Natural killer cell (primary cell): ENCODE results near the gene STARD8. TPM values are rescaled to one million over a fixed set of nuclear protein-coding genes. Genes with fewer than 3 reads are reported as not detected.
A peak's percentile ranks its signal among the peaks of the same experiment; 100 is the strongest.

Source experiments
- ATAC-seq, 3 donors: fragments of 150-1000 bp in 2 of 3; fragments of 200-7000 bp in 1 of 3; cut with Tn5 transposase; 1 replicate in 1 of 3; 2 replicates in 2 of 3; pipeline ENCODE4 v1.10.0; 2021; ENCODE audit warnings: mild to moderate bottlenecking in 2 of 3, moderate library complexity in 2 of 3
- DNase-seq, 2 donors: peaks; one replicate each; pipeline versions ENCODE4 v3.0.0 to v3.0.0-alpha.2; 2013 to 2021; ENCODE audit warnings: mixed read lengths in 1 of 2
- H3K27ac ChIP-seq: one replicate; pipeline ENCODE4 v1.5.1; 2013; ENCODE audit warnings: mild to moderate bottlenecking, low read length
- H3K27me3 ChIP-seq: one replicate; pipeline ENCODE4 v1.6.1; 2013; ENCODE audit warnings: low read length; ENCODE audit not compliant: control insufficient read depth, insufficient read depth
- H3K36me3 ChIP-seq: one replicate; pipeline ENCODE4 v1.6.1; 2013; ENCODE audit warnings: low read length; ENCODE audit not compliant: control insufficient read depth, insufficient read depth
- H3K4me1 ChIP-seq: one replicate; pipeline ENCODE4 v1.6.1; 2013; ENCODE audit warnings: low read length; ENCODE audit not compliant: control insufficient read depth, insufficient read depth
- H3K4me3 ChIP-seq: one replicate; pipeline ENCODE4 v1.5.1; 2013; ENCODE audit warnings: low read length
- H3K9me3 ChIP-seq: one replicate; pipeline ENCODE4 v1.6.1; 2013; ENCODE audit warnings: low read length; ENCODE audit not compliant: control insufficient read depth, insufficient read depth
- H3K27ac Mint-ChIP-seq, 2 donors: one replicate each; pipeline ENCODE4 v1.8.0; 2022; ENCODE audit warnings: mild to moderate bottlenecking in 2 of 2, mixed read lengths in 2 of 2, moderate library complexity in 1 of 2
- H3K27me3 Mint-ChIP-seq, 2 donors: one replicate each; pipeline ENCODE4 v1.8.0; 2022; ENCODE audit warnings: low read depth in 2 of 2, mixed read lengths in 2 of 2
- H3K36me3 Mint-ChIP-seq: one replicate; pipeline ENCODE4 v1.8.0; 2022; ENCODE audit warnings: mixed read lengths
- H3K4me1 Mint-ChIP-seq, 2 donors: one replicate each; pipeline ENCODE4 v1.8.0; 2022; ENCODE audit warnings: mixed read lengths in 2 of 2
- H3K4me3 Mint-ChIP-seq: one replicate; pipeline ENCODE4 v1.8.0; 2022; ENCODE audit warnings: mild to moderate bottlenecking, moderate library complexity, mixed read lengths
- H3K9me3 Mint-ChIP-seq, 2 donors: one replicate each; pipeline ENCODE4 v1.8.0; 2022; ENCODE audit warnings: mixed read lengths in 2 of 2
- WGBS: methylation state at CpG from one replicate; pipeline ENCODE4 v1.1.7; 2013; ENCODE audit warnings: missing lambda C conversion rate; ENCODE audit not compliant: insufficient coverage; 5-methylcytosine and 5-hydroxymethylcytosine counted together
- intact Hi-C: fragments of 100-400 bp; cut with micrococcal nuclease; formaldehyde crosslinking; loops from one replicate; pipeline ENCODE4 v1.14.2; 2022
- total RNA-seq, 4 donors: library from RNA; stranded (reverse); fragments of 120-200 nt in 1 of 4; gene quantifications; one replicate each; pipeline versions ENCODE4 v1.2.3 to v1.2.4, GENCODE V29; 2013 to 2022
- TF ChIP-seq, protein P1 (sequence below): fragments of 200-600 bp; IDR thresholded peaks from one replicate; pipeline ENCODE4 v1.8.0; 2022; ENCODE audit warnings: antibody characterized with exemption

The STARD8 gene
- total RNA-seq, 3 donors from 2014 or later (not counting 1 experiment from before 2014, with no cell fraction given), result 0.97 to 1.3 (median 1.1) TPM

- H3K27me3 Mint-ChIP-seq, result no peaks in the 10 kb centered on the region
- H3K4me3 Mint-ChIP-seq, result no peak overlapping the region
- Histone ChIP-seq H3K27me3 (no peaks in the 10 kb centered on the region), H3K4me3 (no peak overlapping the region), H3K4me1 (no peaks in the 10 kb centered on the region), H3K9me3 (no peaks in the 10 kb centered on the region), H3K36me3 (no peaks in the 10 kb centered on the region), H3K27ac (no peak overlapping the region)
- WGBS, result 89% methylated on average over 5 of the region's 5 CpGs
- H3K36me3 Mint-ChIP-seq, result no peaks in the 10 kb centered on the region
- no peak for ATAC-seq
- intact Hi-C loops, result no loop called here
- H3K27ac Mint-ChIP-seq, result no peak overlapping the region
- peaks cover 0 to 5% of the 10 kb centered on the region in 2 donors for H3K4me1 Mint-ChIP-seq
- TF ChIP-seq, protein P1, sequence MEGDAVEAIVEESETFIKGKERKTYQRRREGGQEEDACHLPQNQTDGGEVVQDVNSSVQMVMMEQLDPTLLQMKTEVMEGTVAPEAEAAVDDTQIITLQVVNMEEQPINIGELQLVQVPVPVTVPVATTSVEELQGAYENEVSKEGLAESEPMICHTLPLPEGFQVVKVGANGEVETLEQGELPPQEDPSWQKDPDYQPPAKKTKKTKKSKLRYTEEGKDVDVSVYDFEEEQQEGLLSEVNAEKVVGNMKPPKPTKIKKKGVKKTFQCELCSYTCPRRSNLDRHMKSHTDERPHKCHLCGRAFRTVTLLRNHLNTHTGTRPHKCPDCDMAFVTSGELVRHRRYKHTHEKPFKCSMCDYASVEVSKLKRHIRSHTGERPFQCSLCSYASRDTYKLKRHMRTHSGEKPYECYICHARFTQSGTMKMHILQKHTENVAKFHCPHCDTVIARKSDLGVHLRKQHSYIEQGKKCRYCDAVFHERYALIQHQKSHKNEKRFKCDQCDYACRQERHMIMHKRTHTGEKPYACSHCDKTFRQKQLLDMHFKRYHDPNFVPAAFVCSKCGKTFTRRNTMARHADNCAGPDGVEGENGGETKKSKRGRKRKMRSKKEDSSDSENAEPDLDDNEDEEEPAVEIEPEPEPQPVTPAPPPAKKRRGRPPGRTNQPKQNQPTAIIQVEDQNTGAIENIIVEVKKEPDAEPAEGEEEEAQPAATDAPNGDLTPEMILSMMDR, result no peak
- H3K9me3 Mint-ChIP-seq, result no peaks in the 10 kb centered on the region
- no peak for DNase-seq
These were observed 58.5 kb downstream of the STARD8 start for GRCh38 chrX:68705986-68706385.

- Mint-ChIP-seq H3K27ac (no peak overlapping the region), H3K9me3 (no peaks in the 10 kb centered on the region), H3K4me1 (peaks cover 0 to 5% of the 10 kb centered on the region in 2 donors), H3K36me3 (no peaks in the 10 kb centered on the region), H3K27me3 (no peaks in the 10 kb centered on the region), H3K4me3 (no peak overlapping the region)
- ATAC-seq (no peak), DNase-seq (no peak)
- Histone ChIP-seq H3K27ac (no peak overlapping the region), H3K9me3 (no peaks in the 10 kb centered on the region), H3K36me3 (no peaks in the 10 kb centered on the region), H3K4me3 (no peak overlapping the region), H3K4me1 (no peaks in the 10 kb centered on the region), H3K27me3 (no peaks in the 10 kb centered on the region)
- intact Hi-C loops, result no loop called here
- TF ChIP-seq, protein P1, result no peak
- WGBS, result no CpG with 5 or more reads among the region's 6 CpGs
These were observed 61.2 kb downstream of the STARD8 start for GRCh38 chrX:68708503-68709290.

- no peak overlapping the region for H3K4me3 Mint-ChIP-seq
- no peaks in the 10 kb centered on the region for H3K36me3 Mint-ChIP-seq
- intact Hi-C loops, result loop anchor here (10.0 kb wide), 1 partner anchor 516 kb away; no protein-coding TSS in a partner anchor
- no peak overlapping the region for H3K27ac ChIP-seq
- H3K4me3 ChIP-seq, result no peak overlapping the region
- DNase-seq, result peak in 1 of 2 donors; percentile 4
- H3K9me3 ChIP-seq, result no peaks in the 10 kb centered on the region
- H3K27ac Mint-ChIP-seq, result no peak overlapping the region
- no peaks in the 10 kb centered on the region for H3K4me1 ChIP-seq
- no peak for ATAC-seq
- WGBS, result 92% methylated on average over 1 of the region's 4 CpGs
- H3K4me1 Mint-ChIP-seq, result no peaks in the 10 kb centered on the region
- H3K9me3 Mint-ChIP-seq, result no peaks in the 10 kb centered on the region
- H3K27me3 ChIP-seq, result no peaks in the 10 kb centered on the region
- H3K36me3 ChIP-seq, result no peaks in the 10 kb centered on the region
- no peaks in the 10 kb centered on the region for H3K27me3 Mint-ChIP-seq
- TF ChIP-seq, protein P1, result no peak
These were observed 63.6 kb downstream of the STARD8 start for GRCh38 chrX:68710870-68711576.
